A673 (cell line): ENCODE data around the gene ZMYND8. TPM values are rescaled to one million over a fixed set of nuclear protein-coding genes. Genes with fewer than 3 reads are reported as not detected.

Experiments used
- BruUV-seq: library from RNA; stranded (reverse); fragments of 400-500 nt; replicated peaks from 2 replicates; lab custom pipeline; 2021; lab: Mats Ljungman, UMichigan
- CTCF ChIA-PET: fragments of 300-600 bp; sonication (Branson Sonifier 250); formaldehyde crosslinking; loops from one replicate; lab custom pipeline; 2022; ENCODE audit warnings: antibody characterized with exemption; lab: Charles Lee
- POLR2A ChIA-PET: fragments of 300-600 bp; sonication (Branson Sonifier 250); formaldehyde crosslinking; loops from one replicate; lab custom pipeline; 2022; ENCODE audit warnings: antibody characterized with exemption; ENCODE audit not compliant: low non-redundant PET; lab: Charles Lee
- DNase-seq: peaks from one replicate; pipeline ENCODE4 v3.0.0-alpha.2; 2015; ENCODE audit warnings: low spot score
- H3K27ac ChIP-seq: fragments of 200-600 bp; sonication (generic); 2 replicates; pipeline ENCODE4 v1.5.1; 2016; ENCODE audit warnings: mixed run types, low read depth, mild to moderate bottlenecking, mixed read lengths, antibody characterized with exemption, low read length; ENCODE audit not compliant: poor library complexity, severe bottlenecking
- H3K27me3 ChIP-seq: fragments of 200-600 bp; sonication (generic); replicated peaks from 2 replicates; pipeline ENCODE4 v1.6.1; 2017; ENCODE audit warnings: mixed run types, low read depth, mild to moderate bottlenecking, mixed read lengths, antibody characterized with exemption, low read length; ENCODE audit not compliant: insufficient read depth, poor library complexity
- H3K36me3 ChIP-seq: fragments of 200-600 bp; sonication (generic); 2 replicates; pipeline ENCODE4 v1.6.1; 2016; ENCODE audit warnings: mixed run types, mild to moderate bottlenecking, mixed read lengths, antibody characterized with exemption, low read length; ENCODE audit not compliant: insufficient read depth, poor library complexity, severe bottlenecking
- H3K4me1 ChIP-seq: fragments of 200-600 bp; sonication (generic); 2 replicates; pipeline ENCODE4 v1.6.1; 2017; ENCODE audit warnings: mixed run types, mild to moderate bottlenecking, mixed read lengths, antibody characterized with exemption, low read length; ENCODE audit not compliant: insufficient read depth, poor library complexity, severe bottlenecking
- H3K4me3 ChIP-seq: fragments of 200-600 bp; sonication (generic); 2 replicates; pipeline ENCODE4 v1.5.1; 2016; ENCODE audit warnings: low read depth, mixed run types, mild to moderate bottlenecking, mixed read lengths, low read length; ENCODE audit not compliant: poor library complexity, severe bottlenecking
- H3K9me3 ChIP-seq: fragments of 200-600 bp; sonication (generic); 2 replicates; pipeline ENCODE4 v1.6.1; 2016; ENCODE audit warnings: mixed run types, low read depth, mild to moderate bottlenecking, mixed read lengths, antibody characterized with exemption, low read length; ENCODE audit not compliant: poor library complexity, severe bottlenecking
- EZH2 ChIP-seq: fragments of 200-600 bp; sonication (generic); IDR thresholded peaks from 2 replicates; pipeline ENCODE4 v1.6.1; 2017; ENCODE audit warnings: borderline replicate concordance, low read depth, mild to moderate bottlenecking, mixed read lengths, antibody characterized with exemption, low read length; ENCODE audit not compliant: poor library complexity, severe bottlenecking
- intact Hi-C: fragments of 100-400 bp; cut with micrococcal nuclease; formaldehyde crosslinking; loops from one replicate; pipeline ENCODE4 v1.10.0; 2022; ENCODE audit not compliant: unreplicated experiment
- total RNA-seq: library from RNA; stranded (reverse); gene quantifications from 2 replicates; pipeline ENCODE4 v1.2.3, GENCODE V29; 2021
- TF ChIP-seq, protein P1 (sequence below): fragments of 300-800, 200-600 bp; sonication (generic); conservative IDR thresholded peaks from 2 replicates; pipeline ENCODE4 v1.5.1; 2017; ENCODE audit warnings: low read depth, mild to moderate bottlenecking, antibody characterized with exemption, low read length, moderate library complexity, mixed read lengths

Gene ZMYND8
- total RNA-seq, 1 experiment from 2014 or later: 31.3 TPM

GRCh38 chr20:47263465-47264084 is 92.9 kb downstream of the ZMYND8 start:
- H3K27me3 ChIP-seq: no peaks in the 10 kb centered on the region
- no peaks in the 10 kb centered on the region for H3K9me3 ChIP-seq
- BruUV-seq: no TSS peak
- H3K4me3 ChIP-seq: no peak overlapping the region
- H3K4me1 ChIP-seq: peaks cover 6% of the 10 kb centered on the region
- intact Hi-C loops: no loop called here
- no peak overlapping the region for H3K27ac ChIP-seq
- no peak for TF ChIP-seq EZH2
- TF ChIP-seq, protein P1, sequence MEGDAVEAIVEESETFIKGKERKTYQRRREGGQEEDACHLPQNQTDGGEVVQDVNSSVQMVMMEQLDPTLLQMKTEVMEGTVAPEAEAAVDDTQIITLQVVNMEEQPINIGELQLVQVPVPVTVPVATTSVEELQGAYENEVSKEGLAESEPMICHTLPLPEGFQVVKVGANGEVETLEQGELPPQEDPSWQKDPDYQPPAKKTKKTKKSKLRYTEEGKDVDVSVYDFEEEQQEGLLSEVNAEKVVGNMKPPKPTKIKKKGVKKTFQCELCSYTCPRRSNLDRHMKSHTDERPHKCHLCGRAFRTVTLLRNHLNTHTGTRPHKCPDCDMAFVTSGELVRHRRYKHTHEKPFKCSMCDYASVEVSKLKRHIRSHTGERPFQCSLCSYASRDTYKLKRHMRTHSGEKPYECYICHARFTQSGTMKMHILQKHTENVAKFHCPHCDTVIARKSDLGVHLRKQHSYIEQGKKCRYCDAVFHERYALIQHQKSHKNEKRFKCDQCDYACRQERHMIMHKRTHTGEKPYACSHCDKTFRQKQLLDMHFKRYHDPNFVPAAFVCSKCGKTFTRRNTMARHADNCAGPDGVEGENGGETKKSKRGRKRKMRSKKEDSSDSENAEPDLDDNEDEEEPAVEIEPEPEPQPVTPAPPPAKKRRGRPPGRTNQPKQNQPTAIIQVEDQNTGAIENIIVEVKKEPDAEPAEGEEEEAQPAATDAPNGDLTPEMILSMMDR: no peak
- POLR2A ChIA-PET: no interaction called here
- CTCF ChIA-PET: no interaction called here
- H3K36me3 ChIP-seq: peaks cover 12% of the 10 kb centered on the region
- DNase-seq: no peak

- Histone ChIP-seq H3K27me3 (no peaks in the 10 kb centered on the region), H3K4me1 (peaks cover 7% of the 10 kb centered on the region), H3K4me3 (no peak overlapping the region), H3K27ac (no peak overlapping the region), H3K9me3 (no peaks in the 10 kb centered on the region), H3K36me3 (peaks cover 12% of the 10 kb centered on the region)
- ChIA-PET CTCF (no interaction called here), POLR2A (no interaction called here)
- TF ChIP-seq EZH2: no peak
- TF ChIP-seq, protein P1: no peak
- BruUV-seq: no TSS peak
- intact Hi-C loops: no loop called here
- no peak for DNase-seq
Observed at GRCh38 chr20:47263080-47263464, 93.4 kb downstream of the ZMYND8 start.

- intact Hi-C loops: no loop called here
- ChIA-PET POLR2A (no interaction called here), CTCF (no interaction called here)
- BruUV-seq: no TSS peak
- H3K4me3 ChIP-seq: no peak overlapping the region
- no peaks in the 10 kb centered on the region for H3K27me3 ChIP-seq
- H3K27ac ChIP-seq: no peak overlapping the region
- H3K36me3 ChIP-seq: peaks cover 12% of the 10 kb centered on the region
- peaks cover 7% of the 10 kb centered on the region for H3K4me1 ChIP-seq
- DNase-seq: no peak
- no peaks in the 10 kb centered on the region for H3K9me3 ChIP-seq
- TF ChIP-seq EZH2: no peak
- TF ChIP-seq, protein P1: no peak
Observed at GRCh38 chr20:47262365-47263013, 94.0 kb downstream of the ZMYND8 start.
